ENCODE data around the gene TRAK1.

GRCh38 chr3:42092006-42092405 is 849 bp downstream of the TRAK1 start:
- TF ChIP-seq, protein P1, sequence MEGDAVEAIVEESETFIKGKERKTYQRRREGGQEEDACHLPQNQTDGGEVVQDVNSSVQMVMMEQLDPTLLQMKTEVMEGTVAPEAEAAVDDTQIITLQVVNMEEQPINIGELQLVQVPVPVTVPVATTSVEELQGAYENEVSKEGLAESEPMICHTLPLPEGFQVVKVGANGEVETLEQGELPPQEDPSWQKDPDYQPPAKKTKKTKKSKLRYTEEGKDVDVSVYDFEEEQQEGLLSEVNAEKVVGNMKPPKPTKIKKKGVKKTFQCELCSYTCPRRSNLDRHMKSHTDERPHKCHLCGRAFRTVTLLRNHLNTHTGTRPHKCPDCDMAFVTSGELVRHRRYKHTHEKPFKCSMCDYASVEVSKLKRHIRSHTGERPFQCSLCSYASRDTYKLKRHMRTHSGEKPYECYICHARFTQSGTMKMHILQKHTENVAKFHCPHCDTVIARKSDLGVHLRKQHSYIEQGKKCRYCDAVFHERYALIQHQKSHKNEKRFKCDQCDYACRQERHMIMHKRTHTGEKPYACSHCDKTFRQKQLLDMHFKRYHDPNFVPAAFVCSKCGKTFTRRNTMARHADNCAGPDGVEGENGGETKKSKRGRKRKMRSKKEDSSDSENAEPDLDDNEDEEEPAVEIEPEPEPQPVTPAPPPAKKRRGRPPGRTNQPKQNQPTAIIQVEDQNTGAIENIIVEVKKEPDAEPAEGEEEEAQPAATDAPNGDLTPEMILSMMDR (IDR thresholded peaks at IDR 0.05), result no peak
- TF ChIP-seq EZH2 (IDR thresholded peaks at IDR 0.05; ENCODE audit: borderline replicate concordance, insufficient read depth, low read depth, low read length, poor library complexity, severe bottlenecking), result no peak

Data from B cell (primary cell).